Measurements from ENCODE around the gene ANKH.

Gene ANKH

DNA sequence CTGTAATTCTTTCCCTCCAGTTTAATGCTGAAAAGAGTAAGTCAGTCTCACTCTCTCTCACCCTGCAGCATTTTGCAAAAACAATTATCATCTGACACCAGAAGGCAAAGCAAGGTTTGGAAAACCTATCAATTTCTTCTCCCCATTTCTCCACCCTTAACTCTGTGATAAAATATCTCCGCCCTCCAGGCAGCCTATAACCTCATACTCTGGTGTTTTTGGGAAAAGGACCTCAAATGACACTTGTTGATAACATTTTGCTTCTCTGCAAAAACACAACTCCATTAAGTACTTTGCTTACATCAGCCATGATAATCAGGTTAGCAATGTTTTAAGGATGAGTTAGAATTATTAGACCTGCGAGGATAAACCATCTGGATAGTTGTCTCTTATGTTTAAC, 2.3 kb downstream of the ANKH start:
- Histone ChIP-seq H3K9ac (ENCODE audit: low read length) (no peak overlapping the region), H3K36me3 (ENCODE audit: control insufficient read depth, low read depth, low read length) (no peaks in the 10 kb centered on the region), H3K4me1 (ENCODE audit: control insufficient read depth, low read depth, low read length) (peaks cover 10% of the 10 kb centered on the region), H3K27me3 (ENCODE audit: control insufficient read depth, insufficient read depth, low read length) (peaks cover 50% of the 10 kb centered on the region), H3K27ac (ENCODE audit: low read length) (no peak overlapping the region), H3K9me3 (ENCODE audit: control insufficient read depth, low read depth, low read length) (no peaks in the 10 kb centered on the region), H3K4me3 (ENCODE audit: low read length) (no peak overlapping the region)

DNA sequence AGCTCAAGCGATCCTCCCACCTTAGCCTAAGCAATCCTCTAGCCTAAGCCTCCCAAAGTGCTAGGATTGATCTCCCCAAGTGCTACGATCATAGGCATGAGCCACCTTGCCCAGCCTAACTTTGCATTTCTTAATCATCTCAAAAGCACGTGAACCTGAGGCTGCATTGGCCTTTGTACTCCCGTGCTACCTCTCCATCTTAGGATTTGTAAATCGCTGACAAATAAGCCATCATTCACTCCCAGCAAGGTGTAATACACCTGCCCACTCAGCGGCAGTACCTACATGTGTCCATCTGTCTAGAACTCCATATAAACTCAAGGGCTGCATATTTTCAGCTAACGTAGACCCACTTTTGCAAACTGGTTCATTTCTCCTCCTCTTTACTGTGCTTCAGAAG, 2.8 kb downstream of the ANKH start:
- H3K4me1 ChIP-seq (ENCODE audit: control insufficient read depth, low read depth, low read length): peaks cover 10% of the 10 kb centered on the region
- no peaks in the 10 kb centered on the region for H3K9me3 ChIP-seq (ENCODE audit: control insufficient read depth, low read depth, low read length)
- no peak overlapping the region for H3K9ac ChIP-seq (ENCODE audit: low read length)
- peaks cover 47% of the 10 kb centered on the region for H3K27me3 ChIP-seq (ENCODE audit: control insufficient read depth, insufficient read depth, low read length)
- H3K36me3 ChIP-seq (ENCODE audit: control insufficient read depth, low read depth, low read length): no peaks in the 10 kb centered on the region
- H3K27ac ChIP-seq (ENCODE audit: low read length): no peak overlapping the region
- H3K4me3 ChIP-seq (ENCODE audit: low read length): no peak overlapping the region

DNA sequence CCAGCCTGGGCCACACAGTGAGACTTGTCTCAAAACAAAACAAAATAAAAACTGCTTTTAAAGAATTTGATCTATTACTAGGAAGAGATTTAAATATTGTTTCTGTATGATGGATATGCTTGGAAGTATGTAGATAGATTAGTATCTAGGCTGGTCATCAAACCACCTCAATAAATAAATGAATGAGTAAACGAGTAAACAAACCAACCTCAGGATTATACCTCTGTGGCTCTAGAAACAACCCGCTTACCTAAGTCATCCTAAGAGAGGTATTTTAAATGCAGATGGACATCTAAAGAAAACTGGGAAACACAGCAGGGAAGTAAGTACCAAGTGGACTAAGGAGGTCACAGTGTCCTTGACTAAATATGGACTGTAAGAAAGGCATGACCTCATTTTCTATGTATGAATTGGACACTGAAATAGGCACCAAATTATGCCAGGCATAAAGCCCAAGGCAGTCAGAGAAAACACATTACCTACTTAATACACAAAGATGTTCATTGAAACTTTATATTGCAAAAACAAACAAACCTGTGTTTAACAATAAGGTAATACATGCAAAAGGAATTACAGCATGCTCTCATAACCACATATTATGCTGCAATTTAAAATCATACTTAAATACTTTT, 7.3 kb downstream of the ANKH start:
- no peak overlapping the region for H3K27ac ChIP-seq (ENCODE audit: low read length)
- H3K4me3 ChIP-seq (ENCODE audit: low read length): no peak overlapping the region
- H3K9me3 ChIP-seq (ENCODE audit: control insufficient read depth, low read depth, low read length): no peaks in the 10 kb centered on the region

DNA sequence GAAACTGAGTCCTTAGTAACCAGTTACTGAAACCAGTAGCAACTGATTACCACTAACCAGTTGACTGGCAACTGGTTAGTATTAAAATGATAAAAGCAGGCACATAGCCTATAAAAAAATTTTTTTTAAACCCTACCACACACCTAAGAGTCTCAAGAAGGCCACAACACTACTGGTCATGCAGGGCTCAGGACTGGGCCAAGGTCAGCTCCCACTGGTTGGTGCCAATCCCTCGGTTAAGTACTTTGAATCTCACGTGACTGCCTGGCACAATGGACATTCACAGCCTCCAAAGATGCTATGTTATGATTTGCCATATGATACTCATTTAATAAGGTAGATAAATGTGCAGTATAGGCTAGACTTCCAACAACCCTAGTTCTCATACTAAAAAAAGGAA, 8.5 kb downstream of the ANKH start:
- Histone ChIP-seq H3K4me1 (ENCODE audit: control insufficient read depth, low read depth, low read length) (no peaks in the 10 kb centered on the region), H3K27ac (ENCODE audit: low read length) (no peak overlapping the region), H3K27me3 (ENCODE audit: control insufficient read depth, insufficient read depth, low read length) (no peaks in the 10 kb centered on the region), H3K36me3 (ENCODE audit: control insufficient read depth, low read depth, low read length) (no peaks in the 10 kb centered on the region), H3K4me3 (ENCODE audit: low read length) (no peak overlapping the region), H3K9me3 (ENCODE audit: control insufficient read depth, low read depth, low read length) (no peaks in the 10 kb centered on the region), H3K9ac (ENCODE audit: low read length) (no peak overlapping the region)

More for the DNA sequence above, 7.3 kb downstream of the ANKH start:
- Histone ChIP-seq H3K4me1 (ENCODE audit: control insufficient read depth, low read depth, low read length) (no peaks in the 10 kb centered on the region), H3K36me3 (ENCODE audit: control insufficient read depth, low read depth, low read length) (no peaks in the 10 kb centered on the region), H3K9ac (ENCODE audit: low read length) (no peak overlapping the region), H3K27me3 (ENCODE audit: control insufficient read depth, insufficient read depth, low read length) (peaks cover 11% of the 10 kb centered on the region)

DNA sequence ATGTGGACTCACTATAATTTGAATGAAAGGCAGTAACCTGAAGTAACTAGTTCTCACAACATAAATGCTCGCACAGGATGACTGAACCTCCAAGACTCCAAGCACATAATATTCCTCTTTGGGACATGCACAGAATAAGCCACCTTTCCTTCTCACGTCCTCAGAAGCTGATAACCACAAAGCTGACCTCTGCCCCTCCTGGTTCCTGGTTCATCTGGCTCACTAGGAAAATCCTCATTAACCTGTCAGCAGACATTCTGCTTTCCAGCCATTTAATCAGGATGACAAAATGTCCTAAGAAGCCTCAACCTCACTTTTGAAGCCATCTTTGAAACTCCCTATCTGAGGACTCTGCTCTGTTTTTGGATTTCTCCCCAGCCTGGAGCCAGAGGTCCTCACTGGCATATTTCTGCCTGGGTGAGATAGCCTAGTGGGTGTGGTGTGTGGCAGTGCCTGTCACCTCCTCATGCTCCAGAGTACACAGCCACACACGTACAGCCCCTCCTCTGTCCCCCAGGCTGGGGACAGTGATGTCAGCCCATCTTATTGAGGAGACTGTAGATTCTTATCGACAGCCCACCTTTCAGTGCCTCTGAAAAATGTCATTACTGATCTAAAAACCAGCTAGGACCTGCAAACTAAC, 10.3 kb downstream of the ANKH start:
- H3K36me3 ChIP-seq (ENCODE audit: control insufficient read depth, low read depth, low read length): no peaks in the 10 kb centered on the region
- no peaks in the 10 kb centered on the region for H3K27me3 ChIP-seq (ENCODE audit: control insufficient read depth, insufficient read depth, low read length)
- no peak overlapping the region for H3K4me3 ChIP-seq (ENCODE audit: low read length)
- H3K9ac ChIP-seq (ENCODE audit: low read length): no peak overlapping the region
- H3K9me3 ChIP-seq (ENCODE audit: control insufficient read depth, low read depth, low read length): no peaks in the 10 kb centered on the region
- H3K27ac ChIP-seq (ENCODE audit: low read length): no peak overlapping the region
- no peaks in the 10 kb centered on the region for H3K4me1 ChIP-seq (ENCODE audit: control insufficient read depth, low read depth, low read length)

DNA sequence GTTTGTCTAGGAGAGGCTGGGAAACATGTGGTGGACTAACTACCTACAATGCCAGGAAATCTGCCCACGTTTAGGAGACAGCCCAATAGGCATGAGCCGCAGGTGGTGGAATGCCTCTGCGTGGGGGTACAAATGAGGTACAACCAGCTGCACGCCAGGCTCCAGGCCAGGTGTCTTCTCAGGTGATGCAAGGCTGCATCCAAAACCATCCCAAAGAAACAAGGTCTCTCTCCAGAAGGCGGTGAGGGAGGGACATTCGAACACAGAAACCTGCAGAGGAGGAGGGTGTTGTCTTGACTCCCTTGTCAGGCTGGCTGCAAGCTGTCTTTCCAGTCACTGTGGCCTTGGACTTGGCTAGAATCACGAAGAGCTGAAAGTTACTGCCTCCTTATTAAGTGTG, 11.6 kb downstream of the ANKH start:
- Histone ChIP-seq H3K4me3 (ENCODE audit: low read length) (no peak overlapping the region), H3K27ac (ENCODE audit: low read length) (no peak overlapping the region), H3K9ac (ENCODE audit: low read length) (no peak overlapping the region), H3K36me3 (ENCODE audit: control insufficient read depth, low read depth, low read length) (no peaks in the 10 kb centered on the region), H3K9me3 (ENCODE audit: control insufficient read depth, low read depth, low read length) (no peaks in the 10 kb centered on the region), H3K4me1 (ENCODE audit: control insufficient read depth, low read depth, low read length) (no peaks in the 10 kb centered on the region), H3K27me3 (ENCODE audit: control insufficient read depth, insufficient read depth, low read length) (no peaks in the 10 kb centered on the region)

DNA sequence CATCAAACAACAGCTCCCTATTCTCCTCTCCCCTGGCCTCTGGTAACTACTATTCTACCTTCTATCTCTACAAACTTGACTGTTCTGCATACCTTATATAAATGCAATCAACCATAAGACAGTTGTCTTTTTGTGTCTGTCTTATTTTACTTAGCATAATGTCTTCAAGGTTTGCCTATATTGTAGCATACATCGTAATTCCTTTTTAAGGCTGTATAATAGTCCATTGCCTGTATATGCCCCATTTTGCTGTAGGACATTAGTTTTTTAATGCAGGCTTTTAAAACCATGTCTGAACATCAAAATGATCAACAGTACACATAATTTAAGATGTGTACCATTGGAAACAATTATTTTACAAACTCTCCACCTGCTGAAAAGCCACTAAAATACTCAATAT, 12.4 kb downstream of the ANKH start:
- Histone ChIP-seq H3K4me1 (ENCODE audit: control insufficient read depth, low read depth, low read length) (no peaks in the 10 kb centered on the region), H3K27ac (ENCODE audit: low read length) (no peak overlapping the region), H3K27me3 (ENCODE audit: control insufficient read depth, insufficient read depth, low read length) (no peaks in the 10 kb centered on the region), H3K4me3 (ENCODE audit: low read length) (no peak overlapping the region), H3K36me3 (ENCODE audit: control insufficient read depth, low read depth, low read length) (no peaks in the 10 kb centered on the region), H3K9ac (ENCODE audit: low read length) (no peak overlapping the region), H3K9me3 (ENCODE audit: control insufficient read depth, low read depth, low read length) (no peaks in the 10 kb centered on the region)

DNA sequence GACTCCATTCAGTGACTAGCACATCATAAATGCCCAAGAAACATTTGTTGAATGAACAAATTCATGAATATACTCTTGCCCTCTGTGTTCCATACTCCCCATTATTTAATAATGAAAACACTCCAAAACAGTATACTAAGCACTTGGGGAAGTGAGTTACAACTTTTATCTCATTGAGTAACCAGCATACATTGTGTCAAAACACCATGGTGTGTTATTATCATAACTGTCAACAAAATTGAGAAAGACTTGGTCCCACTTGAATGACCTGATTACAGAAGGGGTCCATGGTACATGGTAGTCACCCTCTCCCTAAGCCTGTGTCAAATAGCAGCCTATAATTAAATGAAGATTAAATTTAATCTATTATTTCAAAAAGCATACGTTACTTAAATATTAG, 16.2 kb downstream of the ANKH start:
- Histone ChIP-seq H3K4me1 (ENCODE audit: control insufficient read depth, low read depth, low read length) (peaks cover 5% of the 10 kb centered on the region), H3K27me3 (ENCODE audit: control insufficient read depth, insufficient read depth, low read length) (no peaks in the 10 kb centered on the region), H3K9ac (ENCODE audit: low read length) (no peak overlapping the region), H3K9me3 (ENCODE audit: control insufficient read depth, low read depth, low read length) (no peaks in the 10 kb centered on the region), H3K36me3 (ENCODE audit: control insufficient read depth, low read depth, low read length) (no peaks in the 10 kb centered on the region), H3K4me3 (ENCODE audit: low read length) (no peak overlapping the region), H3K27ac (ENCODE audit: low read length) (no peak overlapping the region)

DNA sequence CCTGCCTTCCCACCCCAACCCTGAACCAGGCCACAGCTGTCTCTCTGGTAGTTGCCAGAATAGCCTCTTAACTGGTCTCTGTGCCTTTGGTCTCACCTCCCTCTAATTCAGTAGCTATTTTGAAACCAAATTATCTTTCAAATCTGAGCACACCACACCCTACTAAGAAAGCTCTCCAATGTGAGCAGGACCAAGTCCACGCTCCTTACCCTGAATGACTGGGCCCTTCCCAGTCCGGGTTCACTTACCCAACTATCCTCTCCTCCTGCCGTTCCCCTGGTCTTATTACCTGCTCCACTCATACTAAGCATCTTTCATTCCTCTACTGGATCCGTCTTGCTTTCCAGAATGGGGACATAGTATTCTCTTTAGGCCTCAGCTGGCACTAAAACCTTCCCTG, 16.8 kb downstream of the ANKH start:
- Histone ChIP-seq H3K9ac (ENCODE audit: low read length) (no peak overlapping the region), H3K27ac (ENCODE audit: low read length) (no peak overlapping the region), H3K4me3 (ENCODE audit: low read length) (no peak overlapping the region), H3K27me3 (ENCODE audit: control insufficient read depth, insufficient read depth, low read length) (no peaks in the 10 kb centered on the region), H3K9me3 (ENCODE audit: control insufficient read depth, low read depth, low read length) (no peaks in the 10 kb centered on the region), H3K36me3 (ENCODE audit: control insufficient read depth, low read depth, low read length) (no peaks in the 10 kb centered on the region), H3K4me1 (ENCODE audit: control insufficient read depth, low read depth, low read length) (peaks cover 11% of the 10 kb centered on the region)

DNA sequence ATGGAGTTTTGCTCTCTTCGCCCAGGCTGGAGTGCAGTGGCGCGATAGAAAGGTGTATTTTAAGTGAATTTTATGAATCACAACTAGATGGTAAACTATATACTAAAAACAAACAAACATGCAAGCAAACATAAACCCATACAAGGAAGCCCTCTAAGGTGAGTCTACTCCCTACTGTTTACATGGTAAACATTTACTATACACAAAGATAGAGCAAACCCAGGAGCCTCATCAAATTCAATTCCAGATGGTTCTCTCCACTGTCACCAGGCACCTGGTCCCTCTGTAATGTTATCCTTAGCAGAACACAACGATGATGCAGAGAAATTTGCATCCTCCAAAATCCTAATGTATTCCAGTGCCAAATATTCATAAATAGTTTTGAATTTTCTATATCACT, 17.9 kb downstream of the ANKH start:
- H3K9ac ChIP-seq (ENCODE audit: low read length): no peak overlapping the region
- H3K27me3 ChIP-seq (ENCODE audit: control insufficient read depth, insufficient read depth, low read length): no peaks in the 10 kb centered on the region
- peaks cover 18% of the 10 kb centered on the region for H3K4me1 ChIP-seq (ENCODE audit: control insufficient read depth, low read depth, low read length)
- no peaks in the 10 kb centered on the region for H3K36me3 ChIP-seq (ENCODE audit: control insufficient read depth, low read depth, low read length)
- no peaks in the 10 kb centered on the region for H3K9me3 ChIP-seq (ENCODE audit: control insufficient read depth, low read depth, low read length)
- no peak overlapping the region for H3K27ac ChIP-seq (ENCODE audit: low read length)
- H3K4me3 ChIP-seq (ENCODE audit: low read length): no peak overlapping the region

DNA sequence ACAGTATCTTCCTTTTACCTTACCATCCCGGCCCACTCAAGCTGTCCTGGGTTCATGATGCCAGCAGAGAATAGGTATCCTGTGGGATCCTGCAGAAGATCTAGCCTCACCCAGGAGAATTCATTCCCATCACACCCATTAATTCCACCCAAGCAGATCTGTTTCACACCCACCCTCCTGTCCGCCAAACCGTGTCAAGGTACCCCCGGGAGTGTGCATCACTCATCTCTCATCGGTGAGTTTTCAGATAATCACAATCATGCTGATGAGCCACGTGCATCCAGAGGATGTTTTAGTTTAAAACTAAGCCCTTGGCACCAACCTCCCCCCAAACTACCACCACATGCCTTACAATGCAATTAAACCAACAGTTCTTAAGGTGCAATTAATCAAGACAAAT, 18.8 kb downstream of the ANKH start:
- Histone ChIP-seq H3K27ac (ENCODE audit: low read length) (no peak overlapping the region), H3K27me3 (ENCODE audit: control insufficient read depth, insufficient read depth, low read length) (no peaks in the 10 kb centered on the region), H3K36me3 (ENCODE audit: control insufficient read depth, low read depth, low read length) (no peaks in the 10 kb centered on the region), H3K4me1 (ENCODE audit: control insufficient read depth, low read depth, low read length) (peaks cover 18% of the 10 kb centered on the region), H3K4me3 (ENCODE audit: low read length) (no peak overlapping the region), H3K9me3 (ENCODE audit: control insufficient read depth, low read depth, low read length) (no peaks in the 10 kb centered on the region), H3K9ac (ENCODE audit: low read length) (no peak overlapping the region)

DNA sequence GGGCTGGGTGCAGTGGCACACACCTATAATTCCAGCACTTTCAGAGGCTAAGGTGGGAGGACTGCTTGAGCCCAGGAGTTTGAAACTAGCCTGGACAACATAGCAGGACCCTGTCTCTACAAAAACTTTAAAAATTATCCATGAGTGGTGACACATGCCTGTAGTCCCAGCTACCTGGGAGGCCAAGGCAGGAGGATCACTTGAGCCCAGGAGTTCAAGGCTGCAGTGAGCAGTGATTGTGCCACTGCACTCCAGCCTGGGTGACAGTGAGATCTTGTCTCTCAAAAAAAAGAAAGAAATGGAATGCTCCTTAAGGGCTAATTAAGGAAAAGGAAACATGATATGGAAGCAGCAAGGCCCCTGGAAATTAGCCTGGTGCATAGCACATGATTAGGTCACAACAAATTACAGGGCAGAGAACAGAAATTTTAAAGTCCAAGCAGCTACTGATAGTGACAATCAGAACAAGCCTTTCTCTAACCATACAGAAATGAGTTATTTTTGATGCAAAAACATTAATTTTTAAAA, 19.5 kb downstream of the ANKH start:
- Histone ChIP-seq H3K4me1 (ENCODE audit: control insufficient read depth, low read depth, low read length) (peaks cover 18% of the 10 kb centered on the region), H3K9ac (ENCODE audit: low read length) (no peak overlapping the region)

More for the DNA sequence above, 19.5 kb downstream of the ANKH start:
- no peak overlapping the region for H3K27ac ChIP-seq (ENCODE audit: low read length)
- H3K9me3 ChIP-seq (ENCODE audit: control insufficient read depth, low read depth, low read length): no peaks in the 10 kb centered on the region
- no peak overlapping the region for H3K4me3 ChIP-seq (ENCODE audit: low read length)
- H3K36me3 ChIP-seq (ENCODE audit: control insufficient read depth, low read depth, low read length): no peaks in the 10 kb centered on the region
- no peaks in the 10 kb centered on the region for H3K27me3 ChIP-seq (ENCODE audit: control insufficient read depth, insufficient read depth, low read length)
